RCC 7860 (cell line): ENCODE results near the gene PRSS1.
"Not testable (repeated sequence)": the region's sequence is repeated elsewhere in the genome, so short reads cannot be mapped to it uniquely, and the experiment has no call there.

ENCODE experiments used
- DNase-seq: peaks from one replicate; pipeline ENCODE4 v3.0.0-alpha.2; 2015; ENCODE audit warnings: low spot score
- FAIRE-seq: peaks from 2 replicates; lab custom pipeline; 2012; peaks lifted over from hg19 to GRCh38; lab: Jason Lieb, UNC

Gene PRSS1

GRCh38 chr7:142749218-142749993 is at the start of gene PRSS1:
Gene PRSS1 (plus strand): TSS chr7:142749472. CDS start chr7:142749485, 13 bp downstream.
- DNase-seq (no peak), FAIRE-seq (no peak)

- FAIRE-seq, DNase-seq: not testable (repeated sequence)
These were observed 48.3 kb upstream of the PRSS1 start for GRCh38 chr7:142700935-142701334.

DNA sequence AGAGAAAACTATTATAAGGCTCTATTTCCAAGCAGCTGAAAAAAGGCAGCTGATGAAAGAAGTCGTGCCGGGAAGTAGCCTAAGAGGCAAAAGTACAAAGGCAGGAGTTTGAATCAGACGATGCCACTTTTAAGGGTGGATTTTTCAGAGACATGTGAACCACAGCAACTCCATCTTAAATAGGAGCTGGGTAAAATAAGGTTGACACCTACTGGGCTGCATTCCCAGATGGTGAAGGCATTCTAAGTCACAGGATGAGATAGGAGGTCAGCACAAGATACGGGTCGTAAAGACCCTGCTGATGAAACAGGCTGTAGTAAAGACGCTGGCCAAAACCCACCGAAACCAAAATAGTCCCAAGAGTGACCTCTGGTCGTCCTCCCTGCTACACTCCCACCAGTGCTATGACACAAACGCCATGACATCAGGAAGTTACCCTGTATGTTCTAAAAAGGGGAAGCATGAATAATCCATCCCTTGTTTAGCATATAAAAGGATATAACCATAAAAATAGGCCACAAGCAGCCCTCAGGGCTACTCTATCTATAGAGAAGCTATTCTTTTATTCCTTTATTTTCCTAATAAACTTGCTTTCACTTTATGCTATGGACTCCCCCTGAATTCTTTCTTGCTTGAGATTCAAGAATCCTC is 45.5 kb upstream of the PRSS1 start:
- FAIRE-seq, result no peak
- DNase-seq, result no peak

- not testable (repeated sequence) for DNase-seq, FAIRE-seq
These were observed 40.5 kb upstream of the PRSS1 start for GRCh38 chr7:142708726-142709125.

- no peak for DNase-seq
- FAIRE-seq, result no peak
These were observed 39.4 kb upstream of the PRSS1 start for GRCh38 chr7:142709921-142710320.

DNA sequence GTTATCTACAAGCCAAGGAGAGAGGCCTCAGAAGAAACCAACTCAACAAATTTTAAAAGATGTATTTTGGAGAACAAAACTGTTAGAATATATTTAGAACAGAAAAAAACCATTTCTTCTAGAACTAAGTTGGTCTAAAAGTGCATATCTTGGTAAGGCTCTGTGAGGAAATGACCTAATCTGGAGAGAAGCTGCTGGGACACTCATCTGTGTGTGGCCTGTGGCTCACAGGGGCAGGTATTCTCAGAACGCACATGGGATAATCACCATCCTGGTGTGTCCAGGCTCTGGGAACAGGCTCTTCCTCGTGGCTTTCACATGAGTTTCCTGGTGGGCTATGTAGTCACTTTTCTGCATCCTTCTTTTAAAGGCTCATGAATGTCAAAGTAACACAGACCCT is 38.1 kb upstream of the PRSS1 start:
- no peak for FAIRE-seq
- DNase-seq, result no peak

DNA sequence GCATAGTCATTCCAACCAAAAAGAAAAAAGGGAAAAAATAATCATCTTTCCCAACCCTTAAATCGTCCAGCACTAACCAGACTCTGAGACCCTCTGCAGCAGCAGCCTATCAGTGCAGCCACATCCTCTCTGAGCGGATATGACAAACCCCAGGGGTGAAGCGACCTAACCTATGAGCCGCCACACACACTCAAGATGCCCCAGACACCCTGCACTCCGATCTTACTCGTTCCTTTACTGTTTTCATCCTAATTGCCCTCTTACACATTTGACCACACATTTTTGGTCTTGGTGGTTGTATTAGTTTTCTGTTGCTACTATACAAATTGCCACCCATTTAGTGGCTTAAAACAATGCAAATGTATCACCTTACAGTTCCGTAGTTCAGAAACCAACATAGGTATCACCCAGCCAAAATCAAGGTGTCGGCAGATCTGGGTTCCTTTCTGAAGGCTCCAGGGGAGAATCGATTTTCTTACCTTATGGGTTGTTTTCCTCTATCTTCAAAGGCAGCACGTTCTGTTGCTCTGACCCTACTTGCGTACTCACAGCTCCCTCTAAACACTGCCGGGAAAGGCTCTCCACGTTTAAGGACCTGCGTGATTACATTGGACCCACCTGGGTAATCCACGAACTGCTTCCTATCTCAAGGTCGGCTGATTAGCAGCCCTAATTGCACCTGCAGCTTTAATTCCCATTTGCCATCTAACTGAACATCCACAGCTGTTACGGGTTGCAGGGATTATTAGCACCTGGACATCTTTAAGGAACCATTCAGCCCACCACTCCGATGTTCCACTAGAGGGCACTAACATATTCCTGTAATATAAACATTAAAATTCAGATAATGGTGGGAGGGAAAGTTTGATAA is 37.3 kb upstream of the PRSS1 start:
- no peak for DNase-seq
- peak; percentile 56 for FAIRE-seq

GRCh38 chr7:142712617-142712957 is 36.7 kb upstream of the PRSS1 start:
- DNase-seq, result no peak
- FAIRE-seq, result no peak

- DNase-seq (no peak), FAIRE-seq (no peak)
These were observed 34.9 kb upstream of the PRSS1 start for GRCh38 chr7:142714375-142714774.

DNA sequence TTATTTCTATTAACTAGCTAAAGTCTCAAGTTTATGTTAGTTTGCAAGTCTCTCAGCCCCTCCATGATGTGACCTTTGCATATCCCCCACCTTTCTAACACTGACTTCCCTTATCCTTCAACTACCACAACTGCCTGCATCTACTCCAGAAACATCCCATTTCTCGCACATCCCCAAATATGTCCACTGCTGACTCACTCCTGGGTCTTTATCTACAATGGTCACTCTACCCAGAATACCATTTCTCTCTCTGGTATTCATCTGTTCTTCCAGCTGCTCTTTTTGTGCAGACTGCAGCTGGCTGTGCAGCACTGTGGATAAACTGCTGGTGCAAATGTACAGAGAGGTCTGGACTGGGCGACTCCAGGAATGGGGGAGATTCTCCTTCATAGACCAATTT is 32.7 kb upstream of the PRSS1 start:
- no peak for FAIRE-seq

DNA sequence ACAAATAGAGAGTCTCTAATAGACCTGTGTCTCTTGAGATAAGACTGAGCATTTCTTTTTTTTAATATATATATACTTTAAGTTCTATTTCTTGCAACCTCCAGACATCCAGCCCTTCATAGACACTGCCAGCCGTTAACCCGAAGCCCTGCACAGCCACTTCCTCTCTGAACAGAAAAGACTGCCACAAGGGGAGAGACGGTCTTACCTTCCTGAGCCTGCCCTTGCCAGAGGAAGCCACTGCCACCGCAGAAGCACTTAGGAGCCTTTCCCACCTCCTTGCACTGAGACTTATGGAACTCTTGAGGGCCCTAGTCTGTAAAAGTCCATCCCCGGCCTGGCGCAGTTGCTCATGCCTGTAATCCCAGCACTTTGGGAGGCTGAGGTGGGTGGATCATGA is 31.8 kb upstream of the PRSS1 start:
- DNase-seq, result no peak
- FAIRE-seq, result no peak

More for the DNA sequence above, 32.7 kb upstream of the PRSS1 start:
- no peak for DNase-seq

DNA sequence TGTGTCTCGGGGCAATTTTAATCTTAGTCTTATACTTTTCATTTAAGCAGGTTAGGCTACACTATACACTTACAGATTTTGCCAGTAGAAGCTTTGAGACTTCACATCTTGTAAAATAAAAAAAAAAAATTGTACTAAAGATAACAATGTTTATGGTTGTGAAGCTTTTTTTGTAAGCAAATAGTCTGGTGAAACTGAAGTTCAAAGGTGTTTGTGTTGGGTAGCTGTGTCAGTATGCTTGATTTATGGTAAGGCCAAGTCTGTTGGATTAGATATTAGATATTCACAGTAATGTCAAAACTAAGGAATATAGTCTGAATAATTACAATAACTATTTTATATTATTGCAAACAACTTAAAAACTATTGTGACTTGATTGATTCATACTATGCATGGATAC is 31.0 kb upstream of the PRSS1 start:
- no peak for FAIRE-seq

GRCh38 chr7:142720172-142720773 is 29.0 kb upstream of the PRSS1 start:
- DNase-seq (no peak), FAIRE-seq (no peak)

More for the DNA sequence above, 31.0 kb upstream of the PRSS1 start:
- no peak for DNase-seq

GRCh38 chr7:142720986-142721385 is 28.3 kb upstream of the PRSS1 start:
- DNase-seq (no peak), FAIRE-seq (no peak)

- no peak for DNase-seq
These were observed 27.0 kb upstream of the PRSS1 start for GRCh38 chr7:142722248-142722794.

DNA sequence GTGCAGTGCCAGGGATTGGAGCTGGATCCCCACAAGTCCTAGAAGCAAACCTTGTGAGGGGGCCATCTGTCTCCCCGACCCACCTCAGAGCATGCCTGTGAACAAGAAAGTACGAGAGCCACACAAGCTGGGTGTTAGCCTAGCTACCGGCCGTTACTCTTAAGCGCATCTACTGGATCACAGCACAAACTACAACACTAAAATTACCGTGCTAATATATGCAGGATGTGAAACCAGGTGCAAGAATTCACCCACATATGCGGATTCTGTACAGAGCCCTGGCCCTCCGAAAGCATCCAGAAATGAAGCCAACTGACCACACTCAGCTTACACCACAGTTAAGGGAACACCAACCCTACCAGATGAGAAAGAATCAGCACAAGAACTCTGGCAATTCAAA is 16.0 kb upstream of the PRSS1 start:
- DNase-seq (no peak), FAIRE-seq (no peak)

More at GRCh38 chr7:142722248-142722794, 27.0 kb upstream of the PRSS1 start:
- FAIRE-seq, result no peak

DNA sequence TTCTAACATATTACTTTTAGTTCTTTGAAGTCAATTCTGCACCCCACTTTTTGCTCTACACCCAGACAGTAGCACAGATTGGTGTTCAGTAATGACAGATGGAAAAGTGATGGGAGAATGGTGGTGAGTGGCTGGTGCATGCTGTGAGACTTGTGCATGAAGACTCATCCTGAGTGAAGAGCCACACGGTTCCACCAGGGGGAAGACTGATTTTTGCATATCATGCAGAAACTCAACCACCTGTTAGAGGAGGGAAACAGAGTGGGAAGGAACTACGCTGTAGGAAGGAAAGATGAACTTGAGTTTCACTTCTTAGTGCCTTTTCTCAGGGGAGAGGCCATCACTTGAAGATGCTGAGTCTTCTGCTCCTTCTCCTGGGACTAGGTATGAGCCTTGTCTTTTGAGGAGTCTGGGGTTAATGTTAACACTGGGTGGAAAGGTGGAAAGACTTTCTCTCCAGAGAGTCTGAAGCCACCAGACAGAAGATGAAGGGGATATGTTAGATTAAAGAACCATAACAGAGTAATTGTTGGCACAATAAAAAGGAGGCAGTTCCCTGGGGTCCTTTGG is 9.3 kb upstream of the PRSS1 start:
- DNase-seq (no peak), FAIRE-seq (no peak)

DNA sequence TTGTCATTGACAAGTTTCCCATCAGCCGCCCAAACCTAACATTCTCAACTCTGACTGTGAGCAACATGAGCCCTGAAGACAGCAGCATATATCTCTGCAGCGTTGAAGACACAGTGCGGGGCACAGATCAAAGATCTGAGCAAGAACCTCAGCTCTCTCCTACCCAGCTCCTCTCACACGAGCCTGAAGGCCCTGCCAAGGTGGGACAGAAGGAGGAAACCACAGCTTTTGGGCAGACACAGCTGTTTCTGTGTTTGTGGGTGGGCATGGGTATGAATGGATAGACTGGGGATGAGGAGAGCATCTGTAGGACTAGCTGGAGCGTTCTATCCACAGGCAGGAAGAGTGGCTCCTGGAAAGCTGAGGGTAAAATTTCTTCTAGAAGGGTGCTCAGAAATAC is 8.5 kb upstream of the PRSS1 start:
- DNase-seq (no peak), FAIRE-seq (no peak)

- FAIRE-seq, DNase-seq: not testable (repeated sequence)
These were observed 7.3 kb upstream of the PRSS1 start for GRCh38 chr7:142741932-142742331.

DNA sequence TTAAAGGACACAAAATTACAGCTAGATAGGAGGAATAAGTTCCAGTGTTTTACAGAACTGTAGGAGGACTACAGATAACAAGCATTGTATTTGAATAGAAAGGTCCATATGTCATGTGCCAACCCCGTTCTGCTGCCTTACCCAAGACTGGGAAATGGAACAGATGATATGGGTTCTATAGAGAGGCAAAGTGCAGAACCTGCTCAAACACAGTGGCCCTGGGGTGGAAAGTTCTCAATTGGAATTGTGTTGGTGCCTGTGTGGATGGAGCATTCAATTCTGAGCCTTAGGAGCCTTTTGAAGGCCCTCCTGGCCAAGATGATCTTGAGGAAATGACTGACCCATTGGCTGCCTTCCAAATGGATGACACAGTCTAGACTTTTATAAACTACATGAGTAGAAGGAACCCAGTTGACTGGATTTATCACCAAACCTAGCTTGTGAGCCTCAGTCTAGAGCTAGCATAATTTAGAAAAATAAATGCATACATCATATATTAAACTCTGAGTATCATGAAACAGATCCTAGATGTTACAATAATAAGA is 4.1 kb upstream of the PRSS1 start:
- no peak for DNase-seq

More for the DNA sequence above, 4.1 kb upstream of the PRSS1 start:
- no peak for FAIRE-seq
